ENCODE results near the gene GBGT1.

DNA sequence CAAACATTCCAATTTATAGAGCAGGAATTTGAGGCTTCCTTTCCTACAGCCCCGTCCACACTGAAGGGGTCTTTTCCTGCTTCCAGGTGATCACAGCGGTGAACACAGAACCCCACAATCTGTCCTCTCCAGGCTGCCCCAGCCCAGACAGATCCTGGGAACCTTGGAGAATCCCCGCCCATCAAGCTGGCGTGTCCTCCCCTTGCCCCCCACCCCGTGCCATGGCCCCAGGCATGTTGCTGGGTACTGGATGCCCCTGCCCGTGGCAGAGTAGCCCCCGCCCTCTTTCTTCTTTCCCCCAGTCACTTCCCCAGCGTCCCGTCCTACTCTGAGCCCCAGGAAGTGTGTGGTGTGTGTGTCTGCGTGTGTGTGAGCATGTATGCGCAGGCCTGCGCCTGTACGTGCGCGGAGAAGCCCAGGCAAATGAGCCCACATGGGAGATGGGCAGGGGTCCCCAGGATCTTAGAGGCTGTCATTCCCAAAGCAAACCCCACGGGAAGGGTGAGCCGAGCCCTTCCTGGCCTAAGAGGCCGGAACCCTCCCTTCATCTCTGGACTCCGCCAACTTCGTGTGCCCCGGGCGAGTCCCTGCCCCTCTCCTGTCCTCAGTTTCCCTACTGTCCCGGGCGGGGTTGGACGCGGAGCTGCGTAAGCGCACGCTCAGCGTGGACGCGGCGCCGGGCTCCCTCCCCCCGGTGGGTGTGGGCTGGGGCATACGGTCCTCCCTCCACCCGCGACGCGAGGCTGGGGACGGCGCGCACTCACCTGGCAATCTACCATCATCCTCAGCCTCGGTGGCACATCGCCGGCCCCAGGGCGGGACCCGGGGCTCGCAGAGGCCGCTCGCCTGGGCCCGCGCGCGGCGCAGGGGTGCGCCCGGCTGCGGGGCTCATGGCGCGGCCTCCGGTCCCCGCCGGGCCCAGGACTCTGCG lies 15.2 kb downstream of the GBGT1 start:
- TF ChIP-seq, protein P1, sequence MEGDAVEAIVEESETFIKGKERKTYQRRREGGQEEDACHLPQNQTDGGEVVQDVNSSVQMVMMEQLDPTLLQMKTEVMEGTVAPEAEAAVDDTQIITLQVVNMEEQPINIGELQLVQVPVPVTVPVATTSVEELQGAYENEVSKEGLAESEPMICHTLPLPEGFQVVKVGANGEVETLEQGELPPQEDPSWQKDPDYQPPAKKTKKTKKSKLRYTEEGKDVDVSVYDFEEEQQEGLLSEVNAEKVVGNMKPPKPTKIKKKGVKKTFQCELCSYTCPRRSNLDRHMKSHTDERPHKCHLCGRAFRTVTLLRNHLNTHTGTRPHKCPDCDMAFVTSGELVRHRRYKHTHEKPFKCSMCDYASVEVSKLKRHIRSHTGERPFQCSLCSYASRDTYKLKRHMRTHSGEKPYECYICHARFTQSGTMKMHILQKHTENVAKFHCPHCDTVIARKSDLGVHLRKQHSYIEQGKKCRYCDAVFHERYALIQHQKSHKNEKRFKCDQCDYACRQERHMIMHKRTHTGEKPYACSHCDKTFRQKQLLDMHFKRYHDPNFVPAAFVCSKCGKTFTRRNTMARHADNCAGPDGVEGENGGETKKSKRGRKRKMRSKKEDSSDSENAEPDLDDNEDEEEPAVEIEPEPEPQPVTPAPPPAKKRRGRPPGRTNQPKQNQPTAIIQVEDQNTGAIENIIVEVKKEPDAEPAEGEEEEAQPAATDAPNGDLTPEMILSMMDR (IDR thresholded peaks at IDR 0.05) = no peak
- TF ChIP-seq POLR2A (IDR thresholded peaks at IDR 0.05) = no peak
